NCI-H82 (cell line): Measurements from ENCODE around the gene EDARADD.
"Not testable (repeated sequence)": the region's sequence is repeated elsewhere in the genome, so short reads cannot be mapped to it uniquely, and the experiment has no call there.

Experiments used
- DNase-seq: peaks from one replicate; lab custom pipeline; 2025; lab: John Stamatoyannopoulos, UW

EDARADD gene

DNA sequence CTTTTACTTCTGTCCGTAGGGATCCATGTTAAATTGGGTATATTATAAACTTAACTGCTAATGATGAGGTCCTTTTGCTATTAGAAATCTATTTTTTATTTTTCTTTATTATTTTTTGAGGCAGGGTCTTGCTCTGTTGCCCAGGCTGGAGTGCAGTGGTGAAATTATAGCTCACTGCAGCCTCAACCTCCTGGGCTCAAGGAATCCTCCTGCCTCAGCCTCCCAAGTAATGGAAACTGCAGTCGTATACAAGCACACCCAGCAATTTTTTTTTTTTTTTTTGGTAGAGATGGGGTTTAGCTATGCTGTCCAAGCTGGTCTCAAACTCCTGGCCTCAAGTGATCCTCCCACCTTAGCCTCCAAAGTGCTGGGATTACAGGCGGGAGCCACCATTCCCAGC is 95.1 kb downstream of the EDARADD start:
- DNase-seq, result not testable (repeated sequence)

GRCh38 chr1:236489710-236490377 is 95.8 kb downstream of the EDARADD start:
- DNase-seq, result peak; percentile 85

- no peak for DNase-seq
Observed at GRCh38 chr1:236491469-236492136, 97.5 kb downstream of the EDARADD start.

- no peak for DNase-seq
Observed at GRCh38 chr1:236492378-236492777, 98.3 kb downstream of the EDARADD start.

DNA sequence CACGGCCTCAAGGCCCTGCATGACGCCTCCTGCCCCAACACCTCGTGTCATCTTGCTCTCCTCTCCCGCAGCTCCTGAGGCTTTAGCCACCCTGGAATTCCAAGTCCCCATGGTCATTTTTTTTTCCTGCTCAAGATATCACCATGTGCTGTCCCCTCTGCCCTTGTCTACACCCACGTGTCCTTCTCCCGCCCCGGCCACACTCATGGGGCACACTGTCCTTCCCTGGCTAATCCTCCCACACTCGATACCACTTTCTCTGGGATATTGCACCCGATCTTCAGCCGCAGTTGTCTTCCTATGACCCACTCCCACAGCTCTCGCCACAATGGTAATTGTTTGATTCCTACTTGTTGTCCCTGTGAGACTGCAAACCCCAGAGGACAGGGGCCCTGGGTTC is 100.0 kb downstream of the EDARADD start:
- no peak for DNase-seq

- no peak for DNase-seq
Observed at GRCh38 chr1:236494586-236495466, 100.7 kb downstream of the EDARADD start.

- DNase-seq, result peak; percentile 35
Observed at GRCh38 chr1:236495467-236496112, 101.5 kb downstream of the EDARADD start.

DNA sequence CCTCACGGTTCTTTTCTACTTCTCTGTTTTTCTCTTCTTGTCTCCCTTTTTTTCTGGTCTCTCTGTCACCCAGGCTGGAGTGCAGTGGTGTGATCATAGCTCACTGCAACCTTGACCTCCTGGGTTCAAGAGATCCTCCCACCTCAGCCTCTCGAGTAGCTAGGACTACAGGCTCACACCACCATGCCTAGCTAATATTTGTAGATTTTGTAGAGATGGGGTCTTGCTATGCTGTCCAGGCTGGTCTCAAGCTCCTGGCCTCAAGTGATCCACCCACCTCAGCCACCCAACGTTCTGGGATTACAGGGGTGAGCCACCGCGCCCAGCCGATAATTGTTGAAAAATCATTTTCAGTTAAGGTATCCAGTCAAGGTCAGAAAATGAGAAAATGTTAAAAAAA is 103.8 kb downstream of the EDARADD start:
- no peak for DNase-seq

- DNase-seq, result no peak
Observed at GRCh38 chr1:236501093-236501492, 107.0 kb downstream of the EDARADD start.

- no peak for DNase-seq
Observed at GRCh38 chr1:236502579-236502971, 108.5 kb downstream of the EDARADD start.

DNA sequence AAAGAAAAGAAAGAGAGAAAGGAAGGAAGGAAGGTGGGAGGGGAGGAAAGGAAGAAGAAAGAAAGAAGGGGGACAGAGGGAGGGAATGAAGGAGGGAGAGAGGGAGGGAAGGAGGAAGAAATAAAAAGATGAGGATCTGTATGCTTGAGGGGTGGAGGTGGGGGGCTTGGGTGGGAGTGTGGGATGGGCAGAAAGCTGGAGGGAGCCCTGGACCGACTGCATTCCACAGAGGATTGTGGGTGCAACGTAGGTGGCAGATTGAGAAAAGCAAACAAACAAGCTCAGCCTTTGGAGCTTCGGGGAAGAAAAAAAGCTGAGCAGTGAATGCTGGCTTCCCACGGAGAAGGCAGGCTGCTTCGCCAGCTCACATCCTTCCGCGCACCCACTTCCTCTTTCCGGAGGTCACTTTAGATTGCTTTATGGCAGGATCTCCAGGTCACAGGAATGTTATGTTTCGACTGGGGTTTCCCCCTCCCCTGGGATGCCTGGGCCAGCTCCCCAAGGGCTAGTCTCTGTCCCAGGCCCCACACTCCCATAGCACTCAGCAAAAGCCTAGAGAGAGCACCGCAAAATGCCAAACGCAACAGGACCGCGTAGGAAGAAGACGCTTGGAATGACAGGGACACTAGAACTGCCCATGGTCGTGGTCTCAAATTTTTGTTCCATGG is 109.0 kb downstream of the EDARADD start:
- DNase-seq, result peak; percentile 24

DNA sequence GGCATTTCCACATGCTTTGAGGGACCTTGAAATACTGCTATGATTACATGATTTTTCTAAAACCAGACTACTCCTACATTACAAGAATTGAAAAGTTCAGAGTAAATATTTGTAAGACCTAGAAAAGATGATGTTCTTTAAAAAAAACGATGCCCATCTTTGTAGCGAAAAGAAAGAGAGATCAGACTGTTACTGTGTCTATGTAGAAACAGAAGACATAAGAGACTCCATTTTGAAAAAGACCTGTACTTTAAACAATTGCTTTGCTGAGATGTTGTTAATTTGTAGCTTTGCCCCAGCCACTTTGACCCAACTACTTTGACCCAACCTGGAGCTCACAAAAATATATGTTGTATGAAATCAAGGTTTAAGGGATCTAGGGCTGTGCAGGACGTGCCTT is 110.3 kb downstream of the EDARADD start:
- DNase-seq, result not testable (repeated sequence)

DNA sequence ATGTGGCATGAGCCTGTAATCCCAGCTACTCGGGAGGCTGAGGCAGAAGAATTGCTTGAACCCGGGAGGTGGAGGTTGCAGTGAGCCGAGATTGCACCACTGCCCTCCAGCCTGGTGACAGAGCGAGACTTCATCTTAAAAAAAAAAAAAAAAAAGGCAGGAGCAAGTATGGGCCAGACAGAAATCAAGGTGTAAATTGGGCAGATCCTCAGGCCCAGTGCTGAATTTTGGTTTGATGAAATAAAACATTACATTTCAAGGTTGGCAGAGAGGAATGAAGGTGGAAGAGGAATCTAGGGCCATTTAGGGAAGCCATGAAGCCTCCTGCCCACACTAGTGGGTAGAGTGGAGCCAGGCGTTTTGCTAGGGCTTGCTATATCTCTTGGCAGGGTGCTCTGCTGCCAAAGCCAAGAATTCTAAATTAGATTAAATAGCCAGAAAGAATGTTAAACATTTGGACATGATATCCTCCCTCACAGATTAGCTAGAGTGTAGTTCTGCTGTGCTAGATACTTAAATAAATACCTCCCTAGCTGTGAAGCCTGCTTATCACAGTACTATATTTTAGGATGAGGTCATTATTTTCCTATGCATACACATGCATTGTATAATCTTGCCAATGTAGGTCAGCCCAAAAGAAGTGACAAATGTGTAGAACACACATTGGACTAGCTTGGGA is 113.1 kb downstream of the EDARADD start:
- DNase-seq, result no peak

GRCh38 chr1:236508593-236509027 is 114.5 kb downstream of the EDARADD start:
- DNase-seq, result no peak

- no peak for DNase-seq
Observed at GRCh38 chr1:236509203-236509602, 115.1 kb downstream of the EDARADD start.

GRCh38 chr1:236509647-236510401 is 115.7 kb downstream of the EDARADD start:
- no peak for DNase-seq

DNA sequence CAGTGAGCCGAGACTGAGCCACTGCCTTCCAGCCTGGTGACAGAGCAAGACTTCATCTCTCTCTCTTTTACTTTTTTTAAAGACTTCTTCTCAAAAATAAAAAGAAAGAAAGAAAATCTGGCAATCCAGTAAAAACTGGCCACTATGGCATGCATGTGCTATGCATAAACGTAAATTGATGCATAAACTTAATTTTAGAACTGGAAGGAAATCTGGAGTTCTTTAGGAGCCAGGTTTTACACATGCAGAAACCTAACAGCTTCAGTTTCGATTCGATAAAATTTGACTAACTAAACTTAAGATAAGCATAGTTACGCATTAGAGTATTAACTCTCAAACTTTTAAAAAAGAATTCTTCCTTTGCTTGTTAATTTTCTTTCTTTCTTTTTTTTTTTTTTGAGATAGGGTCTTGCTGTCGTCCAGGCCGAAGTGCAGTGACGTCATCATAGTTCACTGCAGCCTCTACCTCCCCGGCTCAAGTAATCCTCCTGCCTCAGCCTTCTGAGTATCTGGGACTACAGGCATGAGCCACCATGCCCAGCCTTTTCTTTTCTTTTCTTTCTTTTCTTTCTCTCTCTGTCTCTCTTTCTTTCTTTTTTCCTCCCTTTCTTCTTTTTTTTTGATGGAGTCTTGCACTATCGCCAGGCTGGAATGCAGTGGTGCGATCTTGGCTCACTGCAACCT is 117.8 kb downstream of the EDARADD start:
- no peak for DNase-seq

GRCh38 chr1:236514703-236515442 is 120.8 kb downstream of the EDARADD start:
- no peak for DNase-seq

DNA sequence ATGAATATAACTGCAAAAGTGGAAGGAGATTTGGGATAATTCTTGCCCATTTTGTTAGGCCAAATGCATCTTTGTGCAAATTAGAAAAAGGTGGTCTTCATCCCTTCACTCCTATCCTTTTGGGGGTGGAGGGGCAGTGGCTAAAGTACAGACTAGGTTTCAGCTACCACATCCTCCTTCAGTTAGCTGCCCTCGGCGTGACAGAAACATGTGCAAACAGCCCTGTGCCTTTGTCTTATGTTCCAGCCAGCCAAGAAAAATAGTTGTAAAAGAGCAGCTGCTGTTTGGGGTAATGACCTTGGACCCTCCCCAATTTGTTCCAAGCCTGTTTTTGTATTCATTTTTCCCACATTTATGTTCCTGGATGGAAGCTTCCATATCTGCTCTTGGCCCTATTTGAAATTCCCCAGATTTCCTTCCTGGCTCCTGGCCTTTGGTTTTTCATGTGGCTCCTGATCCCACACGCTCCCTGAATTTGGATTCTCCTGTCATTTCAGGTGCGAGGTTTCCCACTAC is 121.4 kb downstream of the EDARADD start:
- no peak for DNase-seq
